HG03457 (cell line): Measurements from ENCODE around the gene MMP11.

Experiments used
- ATAC-seq: cut with Tn5 transposase; IDR thresholded peaks from one replicate; pipeline ENCODE4 v1.9.1; 2021; ENCODE audit warnings: moderate number of reproducible peaks; ENCODE audit not compliant: unreplicated experiment

MMP11 gene

DNA sequence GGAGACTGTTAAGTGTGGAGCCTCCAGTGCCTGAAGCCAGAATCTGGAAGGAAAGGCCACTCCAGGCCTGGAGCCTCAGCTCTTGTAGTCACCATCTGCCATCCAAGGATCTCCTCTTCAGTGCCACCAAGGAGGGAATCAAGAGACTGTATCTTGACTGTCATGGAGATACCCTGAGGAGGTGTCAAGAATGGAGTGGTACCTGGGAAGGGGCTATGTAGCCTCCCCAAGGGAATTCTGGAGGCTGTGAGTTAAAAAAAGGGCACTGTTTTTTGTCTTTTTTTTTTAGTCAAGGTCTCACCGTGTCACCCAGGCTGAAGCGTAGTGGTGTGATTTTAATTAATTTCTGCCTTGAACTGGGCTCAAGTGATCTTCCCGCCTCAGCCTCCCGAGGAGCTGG, 13.1 kb upstream of the MMP11 start:
- no peak for ATAC-seq

DNA sequence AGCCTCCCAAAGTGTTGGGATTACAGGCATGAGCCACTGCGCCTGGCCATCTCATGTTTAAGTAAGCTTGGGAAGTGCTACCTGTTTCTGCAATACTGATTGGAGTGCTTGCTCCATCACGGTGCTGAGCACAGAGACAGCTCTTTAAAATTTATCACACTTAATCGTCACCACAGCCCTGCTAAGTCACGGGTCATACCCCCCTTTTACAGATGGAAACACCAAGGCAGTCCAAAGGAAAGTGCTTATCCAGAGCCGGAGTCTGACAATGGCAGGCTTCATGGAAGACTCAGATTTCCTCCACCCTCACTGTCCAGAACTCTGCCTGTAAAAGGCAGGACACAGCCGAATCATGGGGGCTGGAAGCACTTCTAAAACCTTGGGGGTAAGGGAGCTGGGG, 12.6 kb upstream of the MMP11 start:
- ATAC-seq: no peak

DNA sequence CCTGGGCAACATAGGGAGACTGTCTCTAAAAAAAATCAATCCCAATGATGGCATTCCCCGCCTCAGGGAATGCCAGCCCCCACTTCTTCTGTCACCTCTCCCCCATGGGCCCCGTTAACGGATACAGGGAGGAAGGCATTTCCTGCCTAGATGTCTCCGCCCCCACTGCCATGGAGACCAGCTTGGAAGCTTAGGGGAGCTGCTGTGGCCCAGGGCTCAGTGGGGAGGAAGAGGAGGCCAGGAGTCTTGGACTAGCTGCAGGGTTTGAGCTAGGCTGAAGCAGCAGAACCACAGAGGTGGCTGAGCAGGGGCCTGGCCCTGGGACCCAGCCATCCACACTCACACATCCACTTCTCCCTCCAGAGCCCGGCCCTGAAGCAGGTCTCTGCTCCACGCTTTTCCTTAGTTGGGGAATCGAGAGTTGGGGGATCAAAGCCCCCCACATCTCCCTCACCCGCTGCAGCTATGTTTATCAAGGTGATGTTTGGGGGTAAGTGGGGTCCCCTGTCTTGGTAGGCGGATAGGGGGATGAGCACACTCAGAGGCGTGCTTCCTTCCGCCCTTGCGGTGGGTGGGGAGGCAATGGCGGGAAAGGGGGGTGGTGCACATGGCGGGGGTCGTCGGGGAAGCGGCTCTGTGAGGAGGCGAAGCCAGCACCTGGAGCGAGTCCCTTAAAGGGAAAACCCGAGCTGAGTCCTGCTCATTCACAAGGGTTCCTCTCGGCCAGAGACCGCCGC, 9.6 kb upstream of the MMP11 start, which contains the start of gene C22orf15:
TSS of gene C22orf15 (plus strand) at position 149 of the 737 bp plus-strand sequence. CDS start at position 466, 317 bp downstream.
- ATAC-seq: no peak

DNA sequence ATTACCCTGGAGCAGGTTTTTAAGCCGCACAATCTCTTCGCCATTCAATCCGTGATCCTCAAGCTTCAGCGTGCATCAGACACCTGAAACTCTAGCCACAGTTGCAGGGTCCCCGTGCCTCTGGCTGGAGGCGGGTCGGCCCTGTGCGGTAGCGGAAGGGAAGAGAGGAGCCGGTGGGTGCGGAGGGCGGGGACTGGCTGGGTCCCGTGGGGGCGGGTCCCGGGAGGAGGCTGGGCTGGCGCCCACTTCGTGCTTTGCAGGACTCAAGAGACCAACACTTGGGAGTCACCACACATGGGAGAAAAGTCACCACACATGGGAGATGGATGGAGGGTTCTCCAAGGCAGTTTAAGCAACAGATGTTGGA, 9.1 kb upstream of the MMP11 start:
- no peak for ATAC-seq

DNA sequence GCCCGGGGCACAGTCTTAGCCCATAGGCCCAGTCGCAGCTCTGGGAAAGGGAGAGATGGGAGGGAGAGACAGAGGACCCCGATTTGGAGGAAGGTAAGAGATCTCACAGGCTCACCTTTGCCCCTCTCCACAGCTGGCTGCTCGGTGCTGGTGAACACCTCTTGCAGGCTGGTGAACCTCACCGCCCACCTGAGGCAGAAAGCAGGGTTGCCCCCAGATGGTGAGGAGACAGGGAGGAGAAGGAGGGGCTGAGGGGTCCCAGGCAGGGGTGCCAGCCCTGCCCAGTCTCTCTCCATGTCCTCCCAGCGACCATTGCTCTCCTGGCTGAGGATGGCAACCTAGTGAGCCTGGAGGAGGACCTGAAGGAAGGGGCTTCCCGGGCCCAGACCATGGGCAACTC, 8.7 kb upstream of the MMP11 start:
- no peak for ATAC-seq

DNA sequence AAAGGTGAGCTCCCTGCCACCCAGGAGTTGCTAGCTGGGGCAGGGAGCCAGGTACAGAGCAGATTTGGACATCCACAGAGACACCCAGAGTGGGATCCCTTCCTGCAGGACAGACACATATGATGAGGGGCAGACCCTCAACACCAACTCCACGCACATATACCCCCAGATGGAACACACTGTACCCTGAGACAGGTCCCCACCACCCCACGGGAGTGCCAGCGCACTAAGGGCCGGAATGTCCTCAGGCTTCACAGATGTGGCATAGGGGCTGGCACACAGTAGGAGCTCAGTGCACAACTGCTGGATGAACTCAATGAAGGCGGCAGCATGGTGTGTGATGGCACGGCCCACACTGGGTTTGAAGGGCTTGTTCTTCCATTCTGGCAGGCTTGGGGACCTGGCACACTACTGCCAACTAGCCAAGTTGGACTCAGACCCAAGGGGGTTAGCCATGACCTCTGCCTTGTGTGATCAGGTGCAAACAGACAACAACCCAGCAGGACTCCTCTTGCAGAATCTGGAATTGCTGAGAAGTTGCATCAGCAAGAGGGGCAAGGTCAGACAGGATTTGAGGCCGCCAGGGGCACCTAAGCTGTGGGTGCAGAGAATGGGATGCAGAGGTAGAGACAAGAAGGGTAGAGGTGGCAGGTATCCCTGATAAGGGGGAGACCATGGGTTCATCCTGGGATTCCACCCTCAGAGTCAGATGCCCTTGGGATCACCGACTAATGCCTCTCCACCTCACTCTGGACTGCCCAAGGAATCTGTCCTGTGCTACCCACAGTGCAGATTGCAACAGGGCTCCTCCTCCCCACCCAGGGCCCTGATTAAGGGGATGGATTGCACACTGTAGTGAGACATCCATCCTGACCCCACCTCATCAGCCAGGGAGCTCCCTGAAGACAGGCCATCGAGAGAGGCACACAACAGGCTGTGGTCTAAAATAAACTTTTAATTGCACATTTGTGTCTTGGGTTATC, 7.5 kb upstream of the MMP11 start:
- ATAC-seq: no peak

DNA sequence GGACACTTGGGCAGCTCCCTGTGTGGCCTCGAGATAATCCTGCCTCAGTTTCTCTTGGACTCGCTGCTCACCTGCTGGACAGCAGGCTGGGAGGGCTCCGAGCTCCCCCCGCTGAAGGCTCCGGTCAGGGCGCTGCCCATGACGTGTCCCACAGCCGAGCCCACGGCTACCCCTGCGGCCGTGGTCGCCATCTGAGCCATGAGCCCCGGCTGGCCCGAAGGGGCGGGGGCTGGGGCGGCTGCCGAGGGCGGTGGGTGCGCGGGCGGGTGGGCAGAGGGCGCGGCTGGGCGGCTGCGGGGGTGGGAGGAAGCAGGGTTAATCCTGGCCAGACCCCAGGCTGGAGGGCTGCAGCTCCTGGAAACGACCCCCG, 5.4 kb upstream of the MMP11 start:
- no peak for ATAC-seq

DNA sequence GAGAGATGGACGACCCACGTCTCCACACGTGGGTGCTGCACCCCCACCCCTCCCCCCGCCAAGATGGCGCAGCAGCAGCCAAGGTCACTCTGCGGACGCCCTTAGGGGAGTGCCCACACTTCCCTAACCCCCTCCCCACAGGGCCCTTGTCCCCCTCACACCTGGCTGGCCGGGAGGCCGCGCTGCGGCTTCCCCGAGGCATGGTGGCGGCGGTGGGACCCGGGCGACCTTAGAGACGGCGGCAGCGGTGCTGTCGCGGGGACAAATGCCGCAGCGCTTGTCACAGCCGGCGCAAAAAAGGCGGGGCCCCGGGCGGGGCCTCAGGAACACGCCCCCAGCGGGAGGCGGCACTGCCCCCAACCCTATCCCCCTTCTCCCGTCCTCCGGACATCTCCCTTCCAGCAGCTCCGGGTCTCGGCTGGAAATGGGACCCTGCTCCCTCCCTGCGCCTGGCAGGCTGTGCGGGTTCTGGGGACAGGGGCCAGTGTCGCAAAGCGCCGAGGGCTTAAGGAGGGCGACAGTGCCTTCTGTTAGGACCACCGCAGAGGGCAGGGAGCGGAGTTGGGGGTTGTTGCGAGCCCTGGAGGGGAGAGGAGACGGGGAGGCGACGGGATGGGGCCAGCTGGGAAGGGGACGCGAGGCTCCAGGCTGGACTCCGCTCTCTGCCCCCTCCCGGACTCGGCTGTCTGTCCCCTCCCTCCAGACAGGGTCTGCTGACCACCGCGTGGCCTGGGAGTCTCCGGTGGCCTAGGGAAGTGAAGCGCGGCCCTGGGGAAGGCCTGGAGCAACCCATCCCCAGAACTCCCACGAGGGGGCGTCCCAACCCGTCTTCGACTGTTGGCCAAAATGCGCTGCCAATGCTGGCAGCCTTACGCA, 4.7 kb upstream of the MMP11 start, which contains the start of gene CHCHD10:
TSS of gene CHCHD10 (minus strand) at position 300 of the 876 bp plus-strand sequence. CDS start at position 202, 98 bp downstream.
- ATAC-seq: no peak

DNA sequence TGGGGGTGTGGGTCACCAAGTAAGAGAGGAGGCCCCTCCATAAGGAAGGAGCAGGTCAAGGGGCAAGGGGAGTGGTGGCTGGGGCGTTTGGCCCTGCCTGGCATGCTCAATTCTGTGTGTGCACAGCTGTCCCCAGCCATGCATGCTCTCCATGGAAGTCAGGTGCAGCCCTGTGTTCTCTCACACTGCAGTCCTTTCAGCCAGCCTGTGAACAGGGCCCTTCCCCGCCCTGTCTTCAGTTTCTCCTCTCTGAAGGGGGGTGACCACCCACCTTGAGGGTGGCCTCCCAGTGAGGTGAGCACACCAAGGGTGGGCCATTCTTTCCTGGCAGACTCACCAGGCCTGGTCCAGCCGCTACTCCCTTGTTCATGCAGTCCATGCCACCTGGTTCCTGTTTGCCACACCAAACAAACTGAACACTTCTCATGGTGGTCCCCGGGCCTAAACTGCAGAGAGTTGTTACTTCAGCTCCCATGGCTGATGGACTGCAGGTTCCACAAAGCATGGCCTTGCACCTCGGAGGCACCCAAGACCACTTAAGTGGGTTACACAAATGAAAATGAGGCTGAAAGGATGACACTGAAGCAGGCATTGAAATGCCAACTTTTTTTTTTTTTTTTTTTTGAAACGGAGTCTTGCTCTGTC, 3.2 kb upstream of the MMP11 start:
- no peak for ATAC-seq

DNA sequence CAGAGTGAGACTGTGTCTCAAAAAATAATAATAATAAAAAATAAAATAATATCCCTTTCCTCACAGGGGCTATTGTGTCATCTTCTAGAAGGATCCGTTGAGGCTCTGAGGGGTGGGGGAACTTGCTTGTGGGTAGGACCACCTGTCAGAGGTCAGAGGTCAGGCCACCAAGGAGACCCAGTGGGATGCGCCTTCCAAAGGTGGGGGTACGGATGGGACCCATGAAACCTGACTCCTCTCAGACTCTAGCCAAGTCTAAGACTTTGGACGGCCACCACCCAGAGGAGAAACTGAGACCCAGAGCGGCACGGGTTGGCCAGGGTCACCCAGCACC, 367 bp upstream of the MMP11 start:
- ATAC-seq: no peak

DNA sequence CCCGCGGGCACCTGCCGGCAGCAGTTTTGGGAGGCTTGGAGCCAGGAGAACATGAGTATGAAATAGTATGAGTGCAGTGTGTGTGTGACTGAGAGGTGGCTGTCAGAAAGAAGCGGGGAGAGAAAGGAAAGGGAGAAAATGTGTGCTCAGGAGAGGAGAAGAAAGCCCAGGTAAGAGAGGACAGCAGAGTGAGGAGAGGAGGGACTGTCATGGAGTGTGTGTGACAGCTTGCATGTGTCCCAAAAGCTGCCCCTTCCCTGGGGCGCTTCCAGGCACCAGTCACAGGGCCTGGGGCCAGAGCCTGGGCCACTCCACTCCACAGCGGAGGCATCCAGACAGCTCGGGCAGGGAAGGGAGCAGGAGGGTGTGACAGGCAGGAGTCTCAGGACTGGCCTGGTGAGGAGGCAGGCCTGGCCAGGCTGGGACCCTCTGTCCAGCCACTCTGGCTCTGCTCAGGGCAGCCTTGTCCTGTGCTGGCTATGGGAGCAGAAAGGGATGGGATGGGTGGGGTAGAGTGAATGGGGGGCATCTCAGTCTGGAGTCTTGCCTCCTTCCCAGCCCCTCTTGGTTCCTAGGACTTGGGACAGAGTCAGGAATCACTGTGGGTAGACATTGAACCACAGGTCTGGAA, 949 bp downstream of the MMP11 start:
- ATAC-seq: no peak

DNA sequence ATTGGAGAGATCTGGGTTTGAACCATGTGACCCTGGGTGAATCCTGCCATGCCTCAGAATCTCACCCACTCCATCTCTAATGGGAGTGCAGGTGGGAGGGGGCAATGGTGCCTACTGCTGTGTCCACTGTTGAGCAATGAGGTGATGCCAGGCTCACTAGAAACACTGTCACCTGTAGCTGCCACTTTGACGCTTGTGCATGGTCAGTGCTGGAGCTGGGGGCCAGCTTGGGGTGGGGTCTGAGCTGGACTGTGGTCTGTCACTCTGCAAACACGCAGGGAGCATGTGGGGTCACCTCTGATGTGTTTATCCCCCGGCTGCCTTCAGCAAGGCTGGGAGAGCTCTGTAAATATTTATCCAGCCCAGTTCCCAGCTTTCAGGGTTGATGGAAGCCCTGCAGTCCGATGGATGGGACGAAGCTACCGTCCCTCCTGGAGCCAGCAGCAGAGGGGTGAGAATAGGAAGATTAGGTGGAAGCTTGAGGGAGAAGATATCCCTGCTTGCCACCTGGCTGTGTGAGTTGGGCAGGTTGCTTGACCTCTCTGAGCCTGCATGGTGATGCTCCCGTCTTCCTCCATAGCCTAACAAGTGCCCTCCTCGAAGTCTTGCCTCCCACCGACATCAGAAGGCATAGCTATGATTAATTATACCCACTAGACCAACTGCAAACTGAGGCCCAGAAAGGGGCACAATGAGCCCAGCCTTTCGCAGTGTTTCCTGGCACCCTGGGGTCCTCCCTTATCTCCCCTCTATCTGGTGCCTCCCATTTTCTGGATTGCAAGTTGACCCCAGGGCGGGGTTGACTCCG, 1.7 kb downstream of the MMP11 start:
- no peak for ATAC-seq

DNA sequence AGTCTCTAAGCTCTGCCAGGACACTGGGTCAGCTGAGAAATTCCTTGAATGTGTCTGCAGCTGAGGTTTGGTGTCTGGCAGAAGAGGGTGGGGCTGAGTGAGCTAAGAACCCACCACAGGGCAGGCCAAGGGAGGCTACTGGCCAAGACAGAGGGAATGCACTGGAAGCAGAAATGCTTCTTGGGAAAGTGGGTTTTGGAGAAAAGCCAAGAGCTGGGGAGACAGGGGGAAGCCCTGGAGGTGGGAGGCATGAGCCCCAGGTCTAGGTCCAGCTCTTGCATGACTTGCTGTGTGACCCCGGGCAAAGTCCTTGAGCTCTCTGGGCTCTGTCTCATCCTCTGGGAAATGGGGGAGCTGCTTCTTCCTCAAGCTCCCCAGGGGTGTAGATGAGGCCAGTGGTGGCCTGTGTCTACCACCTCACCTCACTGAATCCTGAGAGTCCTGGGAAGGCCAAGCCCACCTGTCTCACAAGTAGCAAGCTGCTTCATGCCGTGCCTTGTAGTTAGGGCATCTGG, 2.3 kb downstream of the MMP11 start:
- no peak for ATAC-seq

DNA sequence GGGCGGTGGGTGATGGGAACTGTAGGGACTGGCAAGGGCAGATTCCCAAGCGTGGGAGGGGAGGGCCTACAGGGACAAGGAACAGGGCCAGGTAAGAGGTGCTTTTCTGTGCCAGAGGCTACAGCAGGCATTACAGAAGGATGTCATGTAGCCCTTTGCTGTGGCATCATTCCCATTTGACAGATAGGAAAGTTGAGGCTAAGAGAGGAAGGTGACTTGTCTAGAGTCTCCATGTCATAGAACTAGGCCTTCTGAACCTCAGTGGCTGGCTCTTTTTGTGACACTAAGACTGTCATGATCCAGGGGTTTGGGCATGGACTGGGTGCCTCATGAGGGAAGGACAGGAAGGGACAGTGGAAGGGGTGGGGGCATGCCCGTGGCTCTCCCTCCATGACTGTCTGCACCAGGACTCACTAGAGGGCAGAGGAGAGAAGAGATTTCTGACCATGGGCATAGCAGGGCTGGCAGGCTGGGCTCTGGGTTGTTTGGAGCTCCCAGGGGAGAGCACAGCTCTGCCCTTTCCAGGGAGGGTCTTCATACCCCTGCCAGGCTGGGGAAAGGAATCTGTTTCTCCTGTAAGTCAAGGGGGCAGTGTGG, 3.2 kb downstream of the MMP11 start:
- no peak for ATAC-seq

DNA sequence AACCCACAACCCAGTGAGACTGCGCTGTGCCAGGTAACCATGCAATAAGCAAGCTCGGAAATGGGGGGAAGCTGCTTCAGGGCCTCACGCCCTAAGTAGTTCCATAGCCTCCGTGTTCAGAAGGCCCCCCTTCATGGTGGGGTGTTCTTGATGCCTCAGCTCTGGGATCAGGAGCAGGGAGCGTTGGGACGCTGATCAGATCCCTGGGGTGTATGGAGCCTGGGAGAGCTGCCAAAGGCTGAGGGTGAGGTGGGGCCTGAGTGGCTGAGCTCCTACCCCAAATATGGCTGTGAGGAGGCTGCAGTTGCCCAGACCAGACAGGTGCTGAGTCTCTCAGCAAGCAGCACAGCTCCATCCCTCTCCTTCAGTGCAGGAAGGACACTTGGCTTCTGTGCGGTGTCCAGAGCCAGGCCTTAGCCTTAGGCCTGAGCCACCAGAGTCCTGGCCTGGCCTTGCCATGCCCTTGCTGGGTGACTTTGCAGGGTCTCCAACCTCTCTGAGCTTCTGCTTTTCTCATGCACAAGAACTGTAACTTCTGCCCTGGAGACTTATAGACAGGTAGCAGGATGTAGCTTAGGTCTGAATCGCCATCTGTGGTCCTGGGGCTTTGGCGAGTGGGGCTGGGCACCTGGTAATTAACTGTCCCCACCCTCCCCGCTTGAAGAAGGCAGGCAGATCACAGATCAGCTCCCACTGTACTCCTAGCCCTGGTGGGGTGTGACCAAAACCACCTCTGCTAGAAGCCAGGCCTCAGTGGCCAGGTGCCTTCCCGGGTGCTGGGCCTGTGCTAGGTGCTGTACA, 5.3 kb downstream of the MMP11 start:
- ATAC-seq: no peak

DNA sequence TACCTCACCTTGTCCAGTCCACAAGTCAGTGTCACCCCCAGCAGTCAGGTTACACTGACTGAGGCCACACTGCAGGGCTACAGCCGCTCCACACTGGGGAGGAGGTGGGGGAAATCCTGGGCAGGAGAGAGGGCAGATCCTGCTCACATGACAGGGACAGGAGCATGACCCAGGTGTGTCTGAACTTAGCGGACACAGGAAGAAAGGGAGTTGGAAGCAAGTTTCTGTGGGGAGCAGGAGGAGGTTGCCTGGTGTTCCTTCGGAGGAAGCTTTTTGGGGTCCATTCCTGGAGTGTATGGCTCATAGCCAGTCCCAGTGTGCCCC, 5.9 kb downstream of the MMP11 start:
- ATAC-seq: no peak

DNA sequence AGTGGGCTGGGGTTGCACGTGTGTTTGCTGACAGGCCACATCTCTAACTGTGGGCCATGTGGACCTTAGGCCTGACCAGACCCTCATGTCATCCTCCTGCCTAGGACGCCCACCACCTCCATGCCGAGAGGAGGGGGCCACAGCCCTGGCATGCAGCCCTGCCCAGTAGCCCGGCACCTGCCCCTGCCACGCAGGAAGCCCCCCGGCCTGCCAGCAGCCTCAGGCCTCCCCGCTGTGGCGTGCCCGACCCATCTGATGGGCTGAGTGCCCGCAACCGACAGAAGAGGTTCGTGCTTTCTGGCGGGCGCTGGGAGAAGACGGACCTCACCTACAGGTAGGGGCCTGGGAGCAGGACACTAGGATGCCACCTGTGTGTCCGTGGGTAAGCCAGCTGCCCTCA, 6.4 kb downstream of the MMP11 start:
- ATAC-seq: no peak

DNA sequence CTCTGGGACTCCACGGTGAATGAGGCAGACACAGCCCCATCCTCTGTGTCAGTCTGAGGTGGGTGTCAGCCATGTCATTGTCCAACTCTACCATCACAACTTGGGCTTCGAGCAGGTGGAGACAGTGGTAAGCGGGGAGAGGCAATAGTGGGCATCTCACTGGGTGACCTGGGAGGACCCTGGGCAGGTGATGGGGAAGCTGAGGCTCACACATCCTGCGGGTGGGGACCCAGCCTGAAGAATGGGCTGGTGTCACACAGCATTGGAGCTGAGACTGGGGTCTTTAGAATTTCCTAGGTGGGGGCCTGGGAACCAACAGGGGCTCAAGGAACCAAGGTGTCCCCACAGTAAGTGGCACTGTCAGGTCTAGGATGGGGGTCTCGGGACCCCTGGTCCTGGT, 7.1 kb downstream of the MMP11 start:
- no peak for ATAC-seq
